ENCODE measurements around the gene PDE8B.
"Not testable (repeated sequence)": the region's sequence is repeated elsewhere in the genome, so short reads cannot be mapped to it uniquely, and the experiment has no call there.

Gene PDE8B

DNA sequence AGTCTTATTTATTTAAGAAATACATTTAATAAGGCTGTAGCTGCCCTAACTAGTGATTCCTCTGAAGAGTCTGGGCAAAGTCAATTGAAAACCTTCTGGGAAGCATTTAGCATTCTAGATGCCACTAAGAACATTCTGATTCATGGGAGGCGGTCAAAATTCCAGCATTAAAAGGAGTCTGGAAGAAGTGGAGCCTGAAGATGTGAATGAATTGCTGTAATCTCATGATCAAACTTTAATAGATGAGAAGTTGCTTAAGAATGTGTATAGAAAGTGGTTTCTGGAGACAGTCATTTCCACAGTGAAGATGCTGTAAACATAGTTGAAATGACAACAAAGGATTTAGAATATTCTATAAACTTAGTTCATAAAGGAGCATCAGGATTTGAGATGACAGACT, 220.2 kb downstream of the PDE8B start:
- Mint-ChIP-seq H3K4me1 (ENCODE audit: low read depth) (peaks cover 7% of the 10 kb centered on the region), H3K9me3 (no peaks in the 10 kb centered on the region), H3K27me3 (ENCODE audit: low read depth) (no peaks in the 10 kb centered on the region), H3K36me3 (ENCODE audit: low read depth) (peaks cover 5% of the 10 kb centered on the region), H3K4me3 (no peak overlapping the region), H3K27ac (no peak overlapping the region)

- Mint-ChIP-seq H3K27ac (no peak overlapping the region), H3K27me3 (ENCODE audit: low read depth) (no peaks in the 10 kb centered on the region), H3K4me1 (ENCODE audit: low read depth) (peaks cover 7% of the 10 kb centered on the region), H3K9me3 (no peaks in the 10 kb centered on the region), H3K36me3 (ENCODE audit: low read depth) (peaks cover 5% of the 10 kb centered on the region), H3K4me3 (no peak overlapping the region)
These were observed 220.8 kb downstream of the PDE8B start for GRCh38 chr5:77431286-77431685.

- H3K4me3 Mint-ChIP-seq = no peak overlapping the region
- peaks cover 5% of the 10 kb centered on the region for H3K36me3 Mint-ChIP-seq (ENCODE audit: low read depth)
- no peaks in the 10 kb centered on the region for H3K27me3 Mint-ChIP-seq (ENCODE audit: low read depth)
- H3K27ac Mint-ChIP-seq = no peak overlapping the region
- H3K4me1 Mint-ChIP-seq (ENCODE audit: low read depth) = peaks cover 7% of the 10 kb centered on the region
- no peaks in the 10 kb centered on the region for H3K9me3 Mint-ChIP-seq
These were observed 221.2 kb downstream of the PDE8B start for GRCh38 chr5:77431719-77432118.

- H3K4me3 Mint-ChIP-seq = no peak overlapping the region
- no peaks in the 10 kb centered on the region for H3K9me3 Mint-ChIP-seq
- no peaks in the 10 kb centered on the region for H3K4me1 Mint-ChIP-seq (ENCODE audit: low read depth)
- no peaks in the 10 kb centered on the region for H3K27me3 Mint-ChIP-seq (ENCODE audit: low read depth)
- no peak overlapping the region for H3K27ac Mint-ChIP-seq
- H3K36me3 Mint-ChIP-seq (ENCODE audit: low read depth) = peaks cover 5% of the 10 kb centered on the region
These were observed 226.7 kb downstream of the PDE8B start for GRCh38 chr5:77437194-77437593.

- no peaks in the 10 kb centered on the region for H3K9me3 Mint-ChIP-seq
These were observed 227.6 kb downstream of the PDE8B start for GRCh38 chr5:77438071-77438470.

GRCh38 chr5:77443670-77444069, 233.2 kb downstream of the PDE8B start:
- H3K27me3 Mint-ChIP-seq (ENCODE audit: low read depth) = no peaks in the 10 kb centered on the region
- no peaks in the 10 kb centered on the region for H3K4me1 Mint-ChIP-seq (ENCODE audit: low read depth)
- no peak overlapping the region for H3K4me3 Mint-ChIP-seq
- no peak overlapping the region for H3K27ac Mint-ChIP-seq
- peaks cover 5% of the 10 kb centered on the region for H3K9me3 Mint-ChIP-seq
- H3K36me3 Mint-ChIP-seq (ENCODE audit: low read depth) = peaks cover 15% of the 10 kb centered on the region

More at GRCh38 chr5:77438071-77438470, 227.6 kb downstream of the PDE8B start:
- Mint-ChIP-seq H3K27ac (no peak overlapping the region), H3K36me3 (ENCODE audit: low read depth) (peaks cover 5% of the 10 kb centered on the region), H3K27me3 (ENCODE audit: low read depth) (no peaks in the 10 kb centered on the region), H3K4me3 (no peak overlapping the region), H3K4me1 (ENCODE audit: low read depth) (no peaks in the 10 kb centered on the region)

DNA sequence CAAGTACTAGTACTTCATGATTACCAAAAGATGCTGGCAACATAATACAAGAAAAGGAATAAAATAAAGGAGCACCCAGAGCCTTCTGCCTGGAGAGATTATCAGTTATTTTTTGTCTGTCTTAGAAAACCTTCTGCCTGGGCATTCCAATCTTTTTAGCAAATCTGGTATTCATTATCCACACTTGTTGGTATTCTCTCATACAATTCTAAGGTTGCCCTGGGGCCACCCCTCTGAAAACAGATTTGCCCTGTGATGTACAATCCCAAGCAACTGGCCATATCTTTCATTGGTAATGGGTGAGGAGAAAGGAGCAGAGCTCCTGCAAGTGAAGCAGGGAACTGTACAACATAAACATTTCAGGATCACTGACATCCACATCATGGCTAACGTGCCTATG, 233.9 kb downstream of the PDE8B start:
- Mint-ChIP-seq H3K27me3 (ENCODE audit: low read depth) (no peaks in the 10 kb centered on the region), H3K9me3 (peaks cover 5% of the 10 kb centered on the region), H3K36me3 (ENCODE audit: low read depth) (peaks cover 15% of the 10 kb centered on the region), H3K27ac (no peak overlapping the region), H3K4me1 (ENCODE audit: low read depth) (no peaks in the 10 kb centered on the region), H3K4me3 (no peak overlapping the region)

DNA sequence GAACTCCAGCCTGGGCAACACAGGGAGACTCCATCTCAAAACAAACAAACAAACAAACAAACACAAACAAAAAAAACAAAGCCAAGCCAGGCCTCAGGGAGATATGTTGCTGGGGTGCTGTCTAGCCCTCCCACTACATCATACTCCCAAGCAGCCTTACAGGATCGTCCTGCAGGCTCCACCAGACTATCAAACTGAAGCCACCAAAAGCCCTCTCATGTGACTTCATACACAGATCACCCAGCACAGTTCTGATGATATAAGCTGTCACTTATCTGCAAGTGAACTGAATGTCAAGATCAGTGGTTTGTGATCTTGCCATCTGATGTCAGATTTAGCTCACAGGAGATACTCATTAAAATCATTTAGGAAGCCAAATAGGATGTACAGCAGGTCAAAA, 238.4 kb downstream of the PDE8B start:
- no peak overlapping the region for H3K4me3 Mint-ChIP-seq
- no peaks in the 10 kb centered on the region for H3K27me3 Mint-ChIP-seq (ENCODE audit: low read depth)
- no peak overlapping the region for H3K27ac Mint-ChIP-seq
- peaks cover 19% of the 10 kb centered on the region for H3K36me3 Mint-ChIP-seq (ENCODE audit: low read depth)
- H3K9me3 Mint-ChIP-seq = peaks cover 5% of the 10 kb centered on the region
- H3K4me1 Mint-ChIP-seq (ENCODE audit: low read depth) = no peaks in the 10 kb centered on the region

DNA sequence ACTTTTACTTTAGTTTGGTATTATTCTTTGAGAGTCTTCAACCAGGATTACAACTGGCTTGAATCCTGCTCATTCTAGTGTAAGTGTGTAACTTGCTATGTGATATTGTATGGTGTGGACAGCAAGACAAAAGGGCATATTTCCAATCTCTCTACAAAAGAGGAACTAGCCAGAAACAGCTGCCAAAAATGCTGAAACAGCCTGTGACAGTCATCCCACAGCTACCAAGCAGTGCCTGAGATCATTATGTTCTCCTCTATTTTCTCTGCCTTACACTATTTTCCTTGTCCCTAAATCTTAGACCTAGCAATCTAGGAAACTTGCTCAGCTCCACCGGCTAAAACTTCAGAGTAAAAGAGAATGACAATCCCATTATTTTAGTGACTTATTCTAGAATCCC, 238.8 kb downstream of the PDE8B start:
- Mint-ChIP-seq H3K27ac (no peak overlapping the region), H3K4me1 (ENCODE audit: low read depth) (no peaks in the 10 kb centered on the region), H3K4me3 (no peak overlapping the region), H3K27me3 (ENCODE audit: low read depth) (no peaks in the 10 kb centered on the region), H3K36me3 (ENCODE audit: low read depth) (peaks cover 17% of the 10 kb centered on the region), H3K9me3 (peaks cover 5% of the 10 kb centered on the region)

GRCh38 chr5:77449981-77450380, 239.5 kb downstream of the PDE8B start:
- Mint-ChIP-seq H3K27ac (no peak overlapping the region), H3K4me1 (ENCODE audit: low read depth) (no peaks in the 10 kb centered on the region), H3K4me3 (no peak overlapping the region), H3K9me3 (peaks cover 5% of the 10 kb centered on the region), H3K27me3 (ENCODE audit: low read depth) (no peaks in the 10 kb centered on the region), H3K36me3 (ENCODE audit: low read depth) (peaks cover 14% of the 10 kb centered on the region)

DNA sequence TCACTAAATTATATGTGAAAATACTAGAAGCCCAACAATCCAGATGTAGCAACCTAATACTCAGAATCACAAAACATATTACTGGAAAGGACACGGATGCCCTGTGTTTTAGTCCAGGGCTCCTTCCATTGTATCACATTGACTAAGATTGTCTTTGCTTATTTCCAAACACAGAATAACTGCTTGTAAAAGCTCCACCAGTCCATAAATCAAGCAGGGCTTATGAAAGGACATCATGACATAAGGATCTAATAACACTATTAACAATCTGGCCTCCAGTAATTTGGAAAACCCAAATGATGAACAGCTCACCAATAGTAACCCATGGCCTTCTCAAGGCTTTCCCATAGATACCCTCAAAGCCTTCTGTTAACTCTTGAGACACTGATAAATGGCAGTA, 241.9 kb downstream of the PDE8B start:
- Mint-ChIP-seq H3K4me3 (no peak overlapping the region), H3K27ac (no peak overlapping the region), H3K9me3 (peaks cover 2% of the 10 kb centered on the region), H3K36me3 (ENCODE audit: low read depth) (peaks cover 6% of the 10 kb centered on the region), H3K4me1 (ENCODE audit: low read depth) (no peaks in the 10 kb centered on the region), H3K27me3 (ENCODE audit: low read depth) (no peaks in the 10 kb centered on the region)

GRCh38 chr5:77454123-77454522, 243.6 kb downstream of the PDE8B start:
- no peak overlapping the region for H3K27ac Mint-ChIP-seq
- no peaks in the 10 kb centered on the region for H3K9me3 Mint-ChIP-seq
- H3K27me3 Mint-ChIP-seq (ENCODE audit: low read depth) = no peaks in the 10 kb centered on the region
- H3K36me3 Mint-ChIP-seq (ENCODE audit: low read depth) = peaks cover 3% of the 10 kb centered on the region
- no peak overlapping the region for H3K4me3 Mint-ChIP-seq
- no peaks in the 10 kb centered on the region for H3K4me1 Mint-ChIP-seq (ENCODE audit: low read depth)

- no peak overlapping the region for H3K27ac Mint-ChIP-seq
- no peaks in the 10 kb centered on the region for H3K36me3 Mint-ChIP-seq (ENCODE audit: low read depth)
- peaks cover 3% of the 10 kb centered on the region for H3K4me1 Mint-ChIP-seq (ENCODE audit: low read depth)
- no peaks in the 10 kb centered on the region for H3K9me3 Mint-ChIP-seq
- no peaks in the 10 kb centered on the region for H3K27me3 Mint-ChIP-seq (ENCODE audit: low read depth)
- H3K4me3 Mint-ChIP-seq = no peak overlapping the region
These were observed 250.8 kb downstream of the PDE8B start for GRCh38 chr5:77461287-77461686.

GRCh38 chr5:77463905-77464304, 253.4 kb downstream of the PDE8B start:
- Mint-ChIP-seq H3K27ac (no peak overlapping the region), H3K4me3 (no peak overlapping the region)

GRCh38 chr5:77468875-77469274, 258.4 kb downstream of the PDE8B start:
- not testable (repeated sequence) for H3K27me3 Mint-ChIP-seq (ENCODE audit: low read depth); H3K4me3 Mint-ChIP-seq; H3K4me1 Mint-ChIP-seq (ENCODE audit: low read depth); H3K27ac Mint-ChIP-seq
- Mint-ChIP-seq H3K9me3 (peaks cover 14% of the 10 kb centered on the region), H3K36me3 (ENCODE audit: low read depth) (peaks cover 13% of the 10 kb centered on the region)

More at GRCh38 chr5:77463905-77464304, 253.4 kb downstream of the PDE8B start:
- H3K27me3 Mint-ChIP-seq (ENCODE audit: low read depth) = no peaks in the 10 kb centered on the region
- peaks cover 3% of the 10 kb centered on the region for H3K4me1 Mint-ChIP-seq (ENCODE audit: low read depth)
- no peaks in the 10 kb centered on the region for H3K36me3 Mint-ChIP-seq (ENCODE audit: low read depth)
- peaks cover 4% of the 10 kb centered on the region for H3K9me3 Mint-ChIP-seq

- not testable (repeated sequence) for H3K4me1 Mint-ChIP-seq (ENCODE audit: low read depth); H3K4me3 Mint-ChIP-seq; H3K9me3 Mint-ChIP-seq; H3K27ac Mint-ChIP-seq; H3K27me3 Mint-ChIP-seq (ENCODE audit: low read depth)
- peaks cover 14% of the 10 kb centered on the region for H3K36me3 Mint-ChIP-seq (ENCODE audit: low read depth)
These were observed 264.6 kb downstream of the PDE8B start for GRCh38 chr5:77475041-77475440.

All from T-helper 1 cell treated with Interleukin-12 subunit alpha and Interleukin-12 subunit beta and Interleukin-4 antibody, amounts not matched to agents 30 μg/mL and 1 μg/mL, for 36 hours (primary cell).